ENCODE results near the gene BSG. TPM values are rescaled to one million over a fixed set of nuclear protein-coding genes. Genes with fewer than 3 reads are reported as not detected.
"Not testable (repeated sequence)": the region's sequence is repeated elsewhere in the genome, so short reads cannot be mapped to it uniquely, and the experiment has no call there.

The BSG gene
- total and polyA plus RNA-seq, 4 donors = 80.4 to 367 (median 149) TPM

- TF ChIP-seq NR2F2 (IDR thresholded peaks at IDR 0.05) = no peak
- no peak for TF ChIP-seq RAD21 (IDR thresholded peaks at IDR 0.05)
- no peak for TF ChIP-seq FOXA1 (IDR thresholded peaks at IDR 0.05)
- no peak for TF ChIP-seq HNF4G (IDR thresholded peaks at IDR 0.05)
- TF ChIP-seq GABPA (IDR thresholded peaks at IDR 0.05 in 1 of 2, conservative IDR thresholded peaks at IDR 0.05 in 1 of 2) = no peak
- TF ChIP-seq TAF1 (conservative IDR thresholded peaks at IDR 0.05) = no peak
- TF ChIP-seq ZBTB33 (IDR thresholded peaks at IDR 0.05) = no peak
- TF ChIP-seq MAX (IDR thresholded peaks at IDR 0.05) = no peak
- no peak for TF ChIP-seq HNF4A (conservative IDR thresholded peaks at IDR 0.05)
- TF ChIP-seq ATF3 (IDR thresholded peaks at IDR 0.05) = no peak
- no peak for TF ChIP-seq YY1 (IDR thresholded peaks at IDR 0.05)
- TF ChIP-seq JUND (IDR thresholded peaks at IDR 0.05) = no peak
- no peak for TF ChIP-seq REST (IDR thresholded peaks at IDR 0.05)
- H3K27me3 ChIP-seq (ENCODE audit: control insufficient read depth in 4 of 4, insufficient read depth in 4 of 4, low read length in 3 of 4) = no peaks in the 10 kb centered on the region
- DNase-seq (ENCODE audit: low spot score) = no peak
- H3K27ac ChIP-seq (ENCODE audit: low read depth in 1 of 2, low read length in 2 of 2) = no peak overlapping the region
- peaks cover 0 to 4% (median 2%) of the 10 kb centered on the region in 4 donors for H3K4me1 ChIP-seq (ENCODE audit: control insufficient read depth in 4 of 4, insufficient read depth in 4 of 4, low read length in 3 of 4)
- H3K9me3 ChIP-seq (ENCODE audit: control insufficient read depth in 4 of 4, low read length in 3 of 4) = no peaks in the 10 kb centered on the region
- no peak overlapping the region for H3K4me3 ChIP-seq (ENCODE audit: low read depth in 1 of 3, low read length in 3 of 3)
- H3K9ac ChIP-seq (ENCODE audit: low read depth in 1 of 2, low read length in 2 of 2) = no peak overlapping the region
- H3K36me3 ChIP-seq (ENCODE audit: control insufficient read depth in 4 of 4, insufficient read depth in 3 of 4, low read depth in 1 of 4, low read length in 3 of 4) = peaks cover 5 to 55% (median 29%) of the 10 kb centered on the region in 4 donors
- 96% methylated on average over 51 of the region's 51 CpGs for WGBS
Measured at GRCh38 chr19:620166-620862, 47.9 kb downstream of the BSG start.

- H3K27me3 ChIP-seq (ENCODE audit: control insufficient read depth in 4 of 4, insufficient read depth in 4 of 4, low read length in 3 of 4); DNase-seq (ENCODE audit: low spot score); H3K4me3 ChIP-seq (ENCODE audit: low read depth in 1 of 3, low read length in 3 of 3); H3K9me3 ChIP-seq (ENCODE audit: control insufficient read depth in 4 of 4, low read length in 3 of 4); H3K9ac ChIP-seq (ENCODE audit: low read depth in 1 of 2, low read length in 2 of 2); H3K27ac ChIP-seq (ENCODE audit: low read depth in 1 of 2, low read length in 2 of 2); H3K4me1 ChIP-seq (ENCODE audit: control insufficient read depth in 4 of 4, insufficient read depth in 4 of 4, low read length in 3 of 4): not testable (repeated sequence)
- peaks cover 7 to 58% (median 31%) of the 10 kb centered on the region in 4 donors for H3K36me3 ChIP-seq (ENCODE audit: control insufficient read depth in 4 of 4, insufficient read depth in 3 of 4, low read depth in 1 of 4, low read length in 3 of 4)
- WGBS = 98% methylated on average over 48 of the region's 48 CpGs
Measured at GRCh38 chr19:621191-621590, 48.8 kb downstream of the BSG start.
